ENCODE measurements around the gene TMEM17.

Gene TMEM17

GRCh38 chr2:62511636-62512035, 5.6 kb upstream of the TMEM17 start:
- DNase-seq (ENCODE audit: low spot score) = no peak

GRCh38 chr2:62506421-62506750, 391 bp upstream of the TMEM17 start:
- no peak for DNase-seq (ENCODE audit: low spot score)

GRCh38 chr2:62505109-62505749, 766 bp downstream of the TMEM17 start:
- DNase-seq (ENCODE audit: low spot score) = peak; percentile 83

- no peak for DNase-seq (ENCODE audit: low spot score)
Measured at GRCh38 chr2:62504657-62505056, 1.3 kb downstream of the TMEM17 start.

- DNase-seq (ENCODE audit: low spot score) = no peak
Measured at GRCh38 chr2:62501794-62502500, 4.0 kb downstream of the TMEM17 start.

GRCh38 chr2:62501069-62501468, 4.9 kb downstream of the TMEM17 start:
- no peak for DNase-seq (ENCODE audit: low spot score)

GRCh38 chr2:62499430-62500060, 6.5 kb downstream of the TMEM17 start:
- no peak for DNase-seq (ENCODE audit: low spot score)

GRCh38 chr2:62498739-62499138, 7.3 kb downstream of the TMEM17 start:
- no peak for DNase-seq (ENCODE audit: low spot score)

- no peak for DNase-seq (ENCODE audit: low spot score)
Measured at GRCh38 chr2:62495761-62496160, 10.2 kb downstream of the TMEM17 start.

- DNase-seq (ENCODE audit: low spot score) = no peak
Measured at GRCh38 chr2:62492048-62492447, 13.9 kb downstream of the TMEM17 start.

- DNase-seq (ENCODE audit: low spot score) = no peak
Measured at GRCh38 chr2:62489702-62490101, 16.3 kb downstream of the TMEM17 start.

- no peak for DNase-seq (ENCODE audit: low spot score)
Measured at GRCh38 chr2:62489162-62489561, 16.8 kb downstream of the TMEM17 start.

- DNase-seq (ENCODE audit: low spot score) = no peak
Measured at GRCh38 chr2:62486439-62486765, 19.6 kb downstream of the TMEM17 start.

- DNase-seq (ENCODE audit: low spot score) = no peak
Measured at GRCh38 chr2:62485761-62486438, 20.1 kb downstream of the TMEM17 start.

- no peak for DNase-seq (ENCODE audit: low spot score)
Measured at GRCh38 chr2:62482558-62483352, 23.2 kb downstream of the TMEM17 start.

- DNase-seq (ENCODE audit: low spot score) = no peak
Measured at GRCh38 chr2:62479917-62480316, 26.1 kb downstream of the TMEM17 start.

- no peak for DNase-seq (ENCODE audit: low spot score)
Measured at GRCh38 chr2:62478093-62478580, 27.9 kb downstream of the TMEM17 start.

- no peak for DNase-seq (ENCODE audit: low spot score)
Measured at GRCh38 chr2:62477573-62477972, 28.4 kb downstream of the TMEM17 start.

- peak; percentile 35 for DNase-seq (ENCODE audit: low spot score)
Measured at GRCh38 chr2:62475172-62476011, 30.6 kb downstream of the TMEM17 start.

- no peak for DNase-seq (ENCODE audit: low spot score)
Measured at GRCh38 chr2:62474176-62474575, 31.8 kb downstream of the TMEM17 start.

All from SK-N-DZ (cell line).